Right cardiac atrium (tissue), 5 donors: ENCODE results near the gene C13orf42. TPM values are rescaled to one million over a fixed set of nuclear protein-coding genes. Genes with fewer than 3 reads are reported as not detected.

ENCODE experiments used
- ATAC-seq, 2 donors: fragments of 200-7000 bp; cut with Tn5 transposase; one replicate each; pipeline versions ENCODE4 v1.8.0 to v1.9.1; 2020; ENCODE audit warnings: moderate library complexity in 2 of 2, mild to moderate bottlenecking in 1 of 2
- DNase-seq, 3 donors: peaks; one replicate each; pipeline ENCODE4 v3.0.0-alpha.2; 2020
- H3K27ac ChIP-seq: one replicate; pipeline ENCODE4 v1.5.1; 2013; ENCODE audit warnings: mild to moderate bottlenecking, low read length, control low read depth, moderate library complexity
- H3K27me3 ChIP-seq: one replicate; pipeline ENCODE4 v1.6.1; 2013; ENCODE audit not compliant: control insufficient read depth, insufficient read depth
- H3K4me1 ChIP-seq: one replicate; pipeline ENCODE4 v1.6.1; 2013; ENCODE audit warnings: low read length; ENCODE audit not compliant: control insufficient read depth, insufficient read depth
- H3K4me3 ChIP-seq: one replicate; pipeline ENCODE4 v1.5.1; 2013; ENCODE audit warnings: low read length, control low read depth
- H3K9me3 ChIP-seq: one replicate; pipeline ENCODE4 v1.6.1; 2013; ENCODE audit warnings: low read length; ENCODE audit not compliant: control insufficient read depth
- WGBS: extraction: QIAGEN DNeasy Blood & Tissue Kit; methylation state at CpG from one replicate; pipeline ENCODE4 v1.1.7; 2013; 5-methylcytosine and 5-hydroxymethylcytosine counted together
- intact Hi-C, 4 donors: fragments of 100-400 bp; cut with DNase I; formaldehyde crosslinking; loops; one replicate each; pipeline versions ENCODE4 v1.11.0 to v1.14.0; 2022 to 2023
- polyA plus RNA-seq: library from polyadenylated mRNA; stranded (reverse); fragments of 200-250 nt; gene quantifications from one replicate; pipeline ENCODE4 v1.2.3, GENCODE V29; 2013
- total RNA-seq, 4 donors: library from RNA; stranded (reverse); fragmentation: NEBNext Ultra II Directional; extraction: Animal tissue kit (Norgen Biotek cat#: 25700); gene quantifications; one replicate each; pipeline ENCODE4 v1.2.1, GENCODE V29; 2021
- donor health status: healthy with polysubstance abuse.
- donor health status: DM: no; HTN: yes; CAD: no.
- donor health status: DM: no; HTN: no; CAD: no.
- donor health status: DM: no; HTN: yes; CAD: no; lungs with severe emphysema.
- donor health status: DM: yes; HTN: yes; CAD: no.

The C13orf42 gene
- total and polyA plus RNA-seq, 5 donors = not detected

GRCh38 chr13:51064753-51065152, 46.3 kb downstream of the C13orf42 start:
- intact Hi-C loops = loop anchor here in 2 of 4 donors (5.0 to 10.0 kb wide), 2 partner anchors 100 to 1087 kb away; no protein-coding TSS in a partner anchor
- H3K27ac ChIP-seq = no peak overlapping the region
- ATAC-seq (no peak), DNase-seq (no peak)
- no peaks in the 10 kb centered on the region for H3K27me3 ChIP-seq
- 81% methylated on average over 4 of the region's 4 CpGs for WGBS
- H3K4me3 ChIP-seq = no peak overlapping the region
- H3K9me3 ChIP-seq = no peaks in the 10 kb centered on the region
- peaks cover 4% of the 10 kb centered on the region for H3K4me1 ChIP-seq

- H3K9me3 ChIP-seq = no peaks in the 10 kb centered on the region
- no peak overlapping the region for H3K27ac ChIP-seq
- peaks cover 4% of the 10 kb centered on the region for H3K4me1 ChIP-seq
- DNase-seq (no peak), ATAC-seq (no peak)
- 89% methylated on average over 3 of the region's 3 CpGs for WGBS
- no peaks in the 10 kb centered on the region for H3K27me3 ChIP-seq
- no peak overlapping the region for H3K4me3 ChIP-seq
- intact Hi-C loops = loop anchor here in 1 of 4 donors (10.0 kb wide), 1 partner anchor 99 kb away; no protein-coding TSS in a partner anchor
These were observed 47.2 kb downstream of the C13orf42 start for GRCh38 chr13:51063909-51064308.

GRCh38 chr13:51058461-51059167, 52.5 kb downstream of the C13orf42 start:
- Histone ChIP-seq H3K27me3 (no peaks in the 10 kb centered on the region), H3K9me3 (no peaks in the 10 kb centered on the region), H3K27ac (no peak overlapping the region), H3K4me1 (no peaks in the 10 kb centered on the region), H3K4me3 (no peak overlapping the region)
- intact Hi-C loops = no loop called here
- DNase-seq = no peak
- 72% methylated on average over 6 of the region's 6 CpGs for WGBS
- ATAC-seq = no peak

- intact Hi-C loops = no loop called here
- WGBS = 79% methylated on average over 1 of the region's 1 CpG
- Histone ChIP-seq H3K4me1 (no peaks in the 10 kb centered on the region), H3K27ac (no peak overlapping the region), H3K9me3 (no peaks in the 10 kb centered on the region), H3K27me3 (no peaks in the 10 kb centered on the region), H3K4me3 (no peak overlapping the region)
- ATAC-seq (no peak), DNase-seq (no peak)
These were observed 53.2 kb downstream of the C13orf42 start for GRCh38 chr13:51057906-51058305.

GRCh38 chr13:51057001-51057400, 54.1 kb downstream of the C13orf42 start:
- H3K4me3 ChIP-seq = no peak overlapping the region
- H3K27me3 ChIP-seq = no peaks in the 10 kb centered on the region
- ATAC-seq = no peak
- no peaks in the 10 kb centered on the region for H3K9me3 ChIP-seq
- H3K27ac ChIP-seq = no peak overlapping the region
- no peaks in the 10 kb centered on the region for H3K4me1 ChIP-seq
- DNase-seq = no peak
- intact Hi-C loops = no loop called here

GRCh38 chr13:51052581-51052980, 58.5 kb downstream of the C13orf42 start:
- WGBS = 53% methylated on average over 3 of the region's 3 CpGs
- intact Hi-C loops = no loop called here
- no peaks in the 10 kb centered on the region for H3K4me1 ChIP-seq
- ATAC-seq (no peak), DNase-seq (no peak)
- no peaks in the 10 kb centered on the region for H3K9me3 ChIP-seq
- no peak overlapping the region for H3K27ac ChIP-seq
- H3K27me3 ChIP-seq = no peaks in the 10 kb centered on the region
- H3K4me3 ChIP-seq = no peak overlapping the region

- H3K4me3 ChIP-seq = no peak overlapping the region
- intact Hi-C loops = no loop called here
- H3K27ac ChIP-seq = no peak overlapping the region
- DNase-seq (no peak), ATAC-seq (no peak)
- WGBS = 84% methylated on average over 14 of the region's 14 CpGs
- no peaks in the 10 kb centered on the region for H3K27me3 ChIP-seq
- H3K9me3 ChIP-seq = no peaks in the 10 kb centered on the region
- H3K4me1 ChIP-seq = no peaks in the 10 kb centered on the region
These were observed 60.8 kb downstream of the C13orf42 start for GRCh38 chr13:51050021-51050830.

- H3K4me1 ChIP-seq = no peaks in the 10 kb centered on the region
- no peak for ATAC-seq
- H3K27ac ChIP-seq = no peak overlapping the region
- intact Hi-C loops = no loop called here
- H3K27me3 ChIP-seq = no peaks in the 10 kb centered on the region
- H3K4me3 ChIP-seq = no peak overlapping the region
- DNase-seq = no peak
- H3K9me3 ChIP-seq = no peaks in the 10 kb centered on the region
These were observed 62.5 kb downstream of the C13orf42 start for GRCh38 chr13:51048616-51049015.

- Histone ChIP-seq H3K4me3 (no peak overlapping the region), H3K27ac (no peak overlapping the region), H3K27me3 (no peaks in the 10 kb centered on the region), H3K9me3 (no peaks in the 10 kb centered on the region), H3K4me1 (no peaks in the 10 kb centered on the region)
- no peak for DNase-seq
- 89% methylated on average over 2 of the region's 2 CpGs for WGBS
- intact Hi-C loops = no loop called here
- no peak for ATAC-seq
These were observed 63.0 kb downstream of the C13orf42 start for GRCh38 chr13:51048166-51048461.

- Histone ChIP-seq H3K4me3 (no peak overlapping the region), H3K27me3 (no peaks in the 10 kb centered on the region), H3K4me1 (no peaks in the 10 kb centered on the region), H3K9me3 (no peaks in the 10 kb centered on the region), H3K27ac (no peak overlapping the region)
- intact Hi-C loops = no loop called here
- ATAC-seq = no peak
- DNase-seq = no peak
- WGBS = 93% methylated on average over 6 of the region's 6 CpGs
These were observed 63.5 kb downstream of the C13orf42 start for GRCh38 chr13:51047434-51048165.

GRCh38 chr13:51045451-51045850, 65.6 kb downstream of the C13orf42 start:
- H3K4me3 ChIP-seq = no peak overlapping the region
- intact Hi-C loops = no loop called here
- no peaks in the 10 kb centered on the region for H3K4me1 ChIP-seq
- 73% methylated on average over 5 of the region's 5 CpGs for WGBS
- DNase-seq = no peak
- H3K9me3 ChIP-seq = no peaks in the 10 kb centered on the region
- H3K27me3 ChIP-seq = no peaks in the 10 kb centered on the region
- no peak overlapping the region for H3K27ac ChIP-seq
- ATAC-seq = no peak
